Peyer's patch (tissue), 4 donors: Measurements from ENCODE around the gene DAZAP2.

Experiments used
- POLR2A ChIP-seq, 2 donors: fragments of 450-650 bp; IDR thresholded peaks; one replicate each; pipeline ENCODE4 v1.5.1; 2017; ENCODE audit warnings: antibody characterized with exemption in 2 of 2, mild to moderate bottlenecking in 2 of 2, moderate library complexity in 2 of 2
- TF ChIP-seq, protein P1 (sequence below), 6 experiments: fragments of 450-650 bp in 4 of 6; fragments of 200-600 bp in 2 of 6; sonication (generic) in 1 of 6; IDR thresholded peaks; one replicate each; pipeline ENCODE4 v1.5.1; 2017 to 2019; ENCODE audit warnings: antibody characterized with exemption in 6 of 6, mild to moderate bottlenecking in 3 of 6, moderate library complexity in 1 of 6

DNA sequence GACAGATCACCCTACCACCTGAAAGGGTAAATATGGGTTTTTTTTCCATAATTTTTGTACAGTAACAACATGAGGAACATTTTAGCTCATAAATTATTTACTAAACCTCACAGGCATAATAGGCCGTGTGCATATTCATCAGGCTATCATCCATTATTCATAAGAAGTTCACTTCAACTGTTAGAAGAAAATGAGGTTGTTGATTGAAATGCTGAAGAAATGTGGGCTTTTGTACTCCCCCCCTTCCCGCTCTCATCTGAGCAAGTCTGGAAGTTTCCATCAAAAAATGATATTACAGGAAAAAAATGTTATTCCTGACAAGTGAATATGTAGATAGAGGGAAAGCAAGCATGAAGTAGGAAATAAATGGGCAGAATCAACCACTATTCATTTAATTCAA is 12.9 kb upstream of the DAZAP2 start:
- TF ChIP-seq POLR2A (IDR thresholded peaks at IDR 0.05), result no peak
- TF ChIP-seq, protein P1, sequence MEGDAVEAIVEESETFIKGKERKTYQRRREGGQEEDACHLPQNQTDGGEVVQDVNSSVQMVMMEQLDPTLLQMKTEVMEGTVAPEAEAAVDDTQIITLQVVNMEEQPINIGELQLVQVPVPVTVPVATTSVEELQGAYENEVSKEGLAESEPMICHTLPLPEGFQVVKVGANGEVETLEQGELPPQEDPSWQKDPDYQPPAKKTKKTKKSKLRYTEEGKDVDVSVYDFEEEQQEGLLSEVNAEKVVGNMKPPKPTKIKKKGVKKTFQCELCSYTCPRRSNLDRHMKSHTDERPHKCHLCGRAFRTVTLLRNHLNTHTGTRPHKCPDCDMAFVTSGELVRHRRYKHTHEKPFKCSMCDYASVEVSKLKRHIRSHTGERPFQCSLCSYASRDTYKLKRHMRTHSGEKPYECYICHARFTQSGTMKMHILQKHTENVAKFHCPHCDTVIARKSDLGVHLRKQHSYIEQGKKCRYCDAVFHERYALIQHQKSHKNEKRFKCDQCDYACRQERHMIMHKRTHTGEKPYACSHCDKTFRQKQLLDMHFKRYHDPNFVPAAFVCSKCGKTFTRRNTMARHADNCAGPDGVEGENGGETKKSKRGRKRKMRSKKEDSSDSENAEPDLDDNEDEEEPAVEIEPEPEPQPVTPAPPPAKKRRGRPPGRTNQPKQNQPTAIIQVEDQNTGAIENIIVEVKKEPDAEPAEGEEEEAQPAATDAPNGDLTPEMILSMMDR (IDR thresholded peaks at IDR 0.05), result no peak
